Osteocyte (in vitro differentiated cells): ENCODE data around the gene JAG1. TPM values are rescaled to one million over a fixed set of nuclear protein-coding genes. Genes with fewer than 3 reads are reported as not detected.

Source experiments
- DNase-seq: peaks from one replicate; pipeline ENCODE4 v3.0.0; 2021; ENCODE audit warnings: mixed read lengths; ENCODE audit not compliant: unreplicated experiment; ENCODE audit errors: extremely low spot score
- H3K27ac Mint-ChIP-seq: one replicate; pipeline ENCODE4 v1.8.0; 2021; ENCODE audit warnings: mild to moderate bottlenecking, mixed read lengths; ENCODE audit not compliant: unreplicated experiment
- H3K27me3 Mint-ChIP-seq: one replicate; pipeline ENCODE4 v1.8.0; 2021; ENCODE audit warnings: mixed read lengths; ENCODE audit not compliant: unreplicated experiment
- H3K36me3 Mint-ChIP-seq: one replicate; pipeline ENCODE4 v1.8.0; 2021; ENCODE audit warnings: mixed read lengths; ENCODE audit not compliant: unreplicated experiment
- H3K4me1 Mint-ChIP-seq: one replicate; pipeline ENCODE4 v1.8.0; 2021; ENCODE audit warnings: mixed read lengths; ENCODE audit not compliant: unreplicated experiment
- H3K4me3 Mint-ChIP-seq: one replicate; pipeline ENCODE4 v1.8.0; 2021; ENCODE audit warnings: mild to moderate bottlenecking, moderate library complexity, mixed read lengths; ENCODE audit not compliant: unreplicated experiment
- H3K9me3 Mint-ChIP-seq: one replicate; pipeline ENCODE4 v1.8.0; 2021; ENCODE audit warnings: mixed read lengths; ENCODE audit not compliant: unreplicated experiment
- CTCF ChIP-seq: fragments of 200-600 bp; sonication (generic); IDR thresholded peaks from 2 replicates; pipeline ENCODE4 v1.5.0; 2021; ENCODE audit warnings: antibody characterized with exemption, mild to moderate bottlenecking, moderate library complexity
- total RNA-seq: library from RNA; stranded (reverse); gene quantifications from 2 replicates; pipeline ENCODE4 v1.2.1, GENCODE V29; 2021

Gene JAG1
- total RNA-seq, 1 donor from 2014 or later: 254 TPM

DNA sequence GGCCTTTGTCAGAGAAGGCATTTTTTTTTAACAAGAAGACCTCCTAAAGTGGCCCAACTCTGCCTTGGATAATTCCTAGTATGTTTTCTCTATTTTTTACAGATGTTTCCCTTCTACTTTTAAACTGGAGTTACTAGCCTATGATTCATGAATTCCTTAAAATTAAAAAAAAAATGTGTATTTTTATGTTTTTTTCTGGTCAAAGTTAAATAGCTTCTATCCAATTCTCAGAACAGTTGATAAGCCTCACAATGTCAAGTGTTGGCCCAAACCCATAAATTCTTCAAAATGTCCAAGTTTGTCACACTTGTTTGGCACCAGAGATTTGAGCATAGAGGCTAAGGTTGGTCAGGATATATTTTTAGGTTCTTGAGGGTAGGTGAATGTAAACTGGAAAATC is 64.0 kb downstream of the JAG1 start:
- peaks cover 2% of the 10 kb centered on the region for H3K36me3 Mint-ChIP-seq
- H3K27me3 Mint-ChIP-seq: no peaks in the 10 kb centered on the region
- peak overlapping the region; percentile 94 for H3K27ac Mint-ChIP-seq
- no peak for DNase-seq
- TF ChIP-seq CTCF: no peak
- H3K4me1 Mint-ChIP-seq: peaks cover 56% of the 10 kb centered on the region
- H3K4me3 Mint-ChIP-seq: no peak overlapping the region
- H3K9me3 Mint-ChIP-seq: peaks cover 8% of the 10 kb centered on the region

- peaks cover 60% of the 10 kb centered on the region for H3K4me1 Mint-ChIP-seq
- peaks cover 2% of the 10 kb centered on the region for H3K36me3 Mint-ChIP-seq
Observed at GRCh38 chr20:10609276-10609675, 64.5 kb downstream of the JAG1 start.

GRCh38 chr20:10605547-10606195 is 68.1 kb downstream of the JAG1 start:
- no peaks in the 10 kb centered on the region for H3K27me3 Mint-ChIP-seq

More at GRCh38 chr20:10609276-10609675, 64.5 kb downstream of the JAG1 start:
- peaks cover 8% of the 10 kb centered on the region for H3K9me3 Mint-ChIP-seq
- no peaks in the 10 kb centered on the region for H3K27me3 Mint-ChIP-seq
- DNase-seq: no peak
- peak overlapping the region; percentile 94 for H3K27ac Mint-ChIP-seq
- TF ChIP-seq CTCF: no peak
- no peak overlapping the region for H3K4me3 Mint-ChIP-seq

DNA sequence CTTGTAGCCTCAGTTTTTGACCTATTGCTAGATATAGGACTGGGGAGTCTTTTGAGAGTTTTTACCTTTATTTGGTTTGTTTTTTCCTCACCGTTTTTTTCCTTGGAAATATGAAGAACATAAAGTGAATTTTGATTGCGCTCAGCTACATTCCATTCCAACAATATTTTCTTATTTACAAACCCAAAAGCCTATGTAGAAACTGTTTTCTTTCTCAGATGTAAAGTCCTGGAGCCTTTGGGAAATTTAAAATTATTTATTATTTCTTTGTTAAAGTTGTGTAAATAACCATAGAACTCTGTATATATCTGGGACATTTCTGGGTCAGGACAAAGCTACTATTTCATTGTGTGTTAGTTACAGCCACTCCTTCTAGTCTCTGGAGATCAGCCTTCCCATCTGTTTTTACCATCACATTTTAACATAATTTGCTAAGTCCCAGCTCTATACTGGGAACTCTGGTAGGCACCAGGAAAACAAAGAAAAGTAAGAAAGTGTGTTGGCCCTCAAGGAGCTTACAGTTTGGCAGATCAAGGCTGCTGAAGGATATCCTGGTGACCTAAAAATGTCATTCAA is 68.8 kb downstream of the JAG1 start:
- H3K4me1 Mint-ChIP-seq: peaks cover 72% of the 10 kb centered on the region
- H3K27me3 Mint-ChIP-seq: no peaks in the 10 kb centered on the region
- H3K36me3 Mint-ChIP-seq: peaks cover 5% of the 10 kb centered on the region
- H3K4me3 Mint-ChIP-seq: no peak overlapping the region
- peak overlapping the region; percentile 95 for H3K27ac Mint-ChIP-seq
- no peak for TF ChIP-seq CTCF
- H3K9me3 Mint-ChIP-seq: no peaks in the 10 kb centered on the region
- DNase-seq: no peak

More at GRCh38 chr20:10605547-10606195, 68.1 kb downstream of the JAG1 start:
- no peak for TF ChIP-seq CTCF
- Mint-ChIP-seq H3K9me3 (no peaks in the 10 kb centered on the region), H3K36me3 (peaks cover 5% of the 10 kb centered on the region), H3K4me3 (no peak overlapping the region), H3K27ac (peak overlapping the region; percentile 95), H3K4me1 (peaks cover 79% of the 10 kb centered on the region)
- DNase-seq: no peak

DNA sequence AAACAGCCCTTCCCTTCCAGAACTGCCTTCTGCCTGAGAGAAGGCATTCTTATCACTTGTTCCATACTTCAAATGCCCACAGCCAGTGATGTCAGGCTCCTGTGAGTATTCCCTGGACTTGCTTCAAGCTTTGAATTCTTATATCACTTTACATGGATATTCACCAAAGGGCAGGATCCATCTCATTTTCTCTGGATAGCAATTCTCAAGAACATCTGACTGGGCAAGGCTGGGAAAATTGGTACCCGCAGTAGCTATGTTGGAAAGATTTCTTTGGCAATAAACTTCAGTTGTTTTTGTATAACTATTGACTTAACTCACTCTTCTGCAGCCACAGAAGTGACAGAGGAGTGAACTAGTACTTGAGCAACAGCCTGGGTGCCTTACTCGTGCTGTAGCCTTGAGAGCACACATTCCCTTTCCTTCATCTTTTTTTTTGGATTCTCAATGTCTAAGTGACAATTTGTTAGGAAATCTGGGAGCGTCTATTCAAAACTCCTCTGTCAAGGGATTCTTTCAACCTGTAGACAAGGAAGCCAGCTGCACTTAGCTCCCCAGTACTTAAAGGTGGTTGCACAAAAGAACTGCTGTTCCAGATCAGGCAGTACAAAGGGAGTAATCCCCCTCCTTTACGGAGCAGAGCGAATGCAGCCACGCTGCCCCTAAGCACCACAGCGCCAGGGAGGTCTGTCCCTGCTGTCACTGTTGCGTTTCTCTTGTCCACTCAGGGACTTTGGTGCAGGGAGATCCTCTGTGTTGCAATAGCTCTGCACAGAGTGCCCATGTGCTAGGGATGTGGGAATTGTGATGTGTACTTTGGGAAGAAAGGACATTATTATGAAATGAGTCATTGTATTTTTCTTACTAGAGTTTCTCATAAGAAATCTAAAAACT is 69.6 kb downstream of the JAG1 start:
- H3K36me3 Mint-ChIP-seq: peaks cover 5% of the 10 kb centered on the region
- no peaks in the 10 kb centered on the region for H3K9me3 Mint-ChIP-seq
- peak overlapping the region; percentile 28 for H3K4me3 Mint-ChIP-seq
- H3K27me3 Mint-ChIP-seq: no peaks in the 10 kb centered on the region
- H3K4me1 Mint-ChIP-seq: peaks cover 64% of the 10 kb centered on the region
- no peak for TF ChIP-seq CTCF
- DNase-seq: no peak
- peak overlapping the region; percentile 95 for H3K27ac Mint-ChIP-seq
